ENCODE results near the gene GZMH.
"Not testable (repeated sequence)": the region's sequence is repeated elsewhere in the genome, so short reads cannot be mapped to it uniquely, and the experiment has no call there.

The GZMH gene

GRCh38 chr14:24609655-24610344, at the start of gene GZMH:
GZMH (minus strand) TSS chr14:24609685; CDS start chr14:24609613, 72 bp downstream.
- DNase-seq: no peak

GRCh38 chr14:24648361-24648760, 38.9 kb upstream of the GZMH start:
- DNase-seq: not testable (repeated sequence)

- DNase-seq: no peak
Measured at GRCh38 chr14:24639905-24640304, 30.4 kb upstream of the GZMH start.

GRCh38 chr14:24639270-24639669, 29.8 kb upstream of the GZMH start:
- DNase-seq: no peak

- DNase-seq: no peak
Measured at GRCh38 chr14:24634158-24634557, 24.7 kb upstream of the GZMH start, which contains the start of gene GZMB. GZMB (minus strand) TSS chr14:24634190; CDS start chr14:24634160, 30 bp downstream.

GRCh38 chr14:24633353-24633752, 23.9 kb upstream of the GZMH start:
- DNase-seq: no peak

GRCh38 chr14:24632761-24633160, 23.3 kb upstream of the GZMH start:
- no peak for DNase-seq

GRCh38 chr14:24632336-24632735, 22.9 kb upstream of the GZMH start:
- DNase-seq: no peak

GRCh38 chr14:24631749-24632335, 22.4 kb upstream of the GZMH start:
- DNase-seq: no peak

- DNase-seq: no peak
Measured at GRCh38 chr14:24630872-24631477, 21.5 kb upstream of the GZMH start.

- DNase-seq: no peak
Measured at GRCh38 chr14:24630087-24630871, 20.8 kb upstream of the GZMH start.

- DNase-seq: no peak
Measured at GRCh38 chr14:24629521-24629920, 20.0 kb upstream of the GZMH start.

GRCh38 chr14:24613747-24614146, 4.3 kb upstream of the GZMH start:
- no peak for DNase-seq

GRCh38 chr14:24613241-24613640, 3.8 kb upstream of the GZMH start:
- DNase-seq: no peak

- DNase-seq: no peak
Measured at GRCh38 chr14:24612196-24612595, 2.7 kb upstream of the GZMH start.

- DNase-seq: no peak
Measured at GRCh38 chr14:24607635-24608514, 1.6 kb downstream of the GZMH start.

- no peak for DNase-seq
Measured at GRCh38 chr14:24607081-24607480, 2.4 kb downstream of the GZMH start.

- no peak for DNase-seq
Measured at GRCh38 chr14:24606297-24606696, 3.2 kb downstream of the GZMH start.

GRCh38 chr14:24605435-24606190, 3.9 kb downstream of the GZMH start:
- DNase-seq: no peak

- DNase-seq: no peak
Measured at GRCh38 chr14:24597403-24597802, 12.1 kb downstream of the GZMH start.

- no peak for DNase-seq
Measured at GRCh38 chr14:24595073-24595808, 14.2 kb downstream of the GZMH start.
